GM23338 (cell line): ENCODE data around the gene MSH4. TPM values are rescaled to one million over a fixed set of nuclear protein-coding genes. Genes with fewer than 3 reads are reported as not detected.

ENCODE experiments used
- ATAC-seq: fragments of 200-7000 bp; cut with Tn5 transposase; 3 replicates; pipeline ENCODE4 v1.9.1; 2020
- DNase-seq: peaks from one replicate; pipeline ENCODE4 v3.0.0-alpha.2; 2015; ENCODE audit warnings: low spot score
- H2AFZ ChIP-seq: fragments of 200-600 bp; sonication (generic); 2 replicates; pipeline ENCODE4 v1.8.0; 2016; ENCODE audit warnings: antibody characterized with exemption, mild to moderate bottlenecking, moderate library complexity
- H3F3A ChIP-seq: fragments of 200-600 bp; sonication (generic); replicated peaks from 2 replicates; pipeline ENCODE4 v1.8.0; 2017; ENCODE audit warnings: antibody characterized with exemption, mixed run types, low read depth
- H3K27ac ChIP-seq: fragments of 200-600 bp; sonication (generic); 2 replicates; pipeline ENCODE4 v1.6.1; 2016; ENCODE audit warnings: low read depth
- H3K27me3 ChIP-seq: fragments of 200-600 bp; sonication (generic); 2 replicates; pipeline ENCODE4 v1.8.0; 2016; ENCODE audit warnings: mild to moderate bottlenecking, mixed run types, moderate library complexity; ENCODE audit not compliant: insufficient read depth
- H3K36me3 ChIP-seq: fragments of 200-600 bp; sonication (generic); 2 replicates; pipeline ENCODE4 v1.8.0; 2016; ENCODE audit warnings: mild to moderate bottlenecking; ENCODE audit not compliant: insufficient read depth
- H3K4me1 ChIP-seq: fragments of 200-600 bp; sonication (generic); 2 replicates; pipeline ENCODE4 v1.8.0; 2016; ENCODE audit warnings: mild to moderate bottlenecking, moderate library complexity; ENCODE audit not compliant: insufficient read depth
- H3K4me2 ChIP-seq: fragments of 200-600 bp; sonication (generic); 2 replicates; pipeline ENCODE4 v1.7.1; 2017; ENCODE audit warnings: mixed run types
- H3K4me3 ChIP-seq: fragments of 200-600 bp; sonication (generic); 2 replicates; pipeline ENCODE4 v1.6.1; 2016; ENCODE audit warnings: mixed run types
- H3K79me2 ChIP-seq: fragments of 200-600 bp; sonication (generic); replicated peaks from 2 replicates; pipeline ENCODE4 v1.8.0; 2017; ENCODE audit warnings: mild to moderate bottlenecking; ENCODE audit not compliant: insufficient read depth
- H3K9me2 ChIP-seq: fragments of 200-600 bp; sonication (generic); 2 replicates; pipeline ENCODE4 v1.8.0; 2017; ENCODE audit not compliant: insufficient read depth
- H4K20me1 ChIP-seq: fragments of 200-600 bp; sonication (generic); replicated peaks from 2 replicates; pipeline ENCODE4 v1.8.0; 2017; ENCODE audit warnings: mild to moderate bottlenecking; ENCODE audit not compliant: insufficient read depth
- H3K27ac Mint-ChIP-seq: 2 replicates; pipeline ENCODE4 v1.8.0; 2020; ENCODE audit warnings: inconsistent platforms, mild to moderate bottlenecking, moderate library complexity, mixed read lengths
- H3K27me3 Mint-ChIP-seq: 3 replicates; pipeline ENCODE4 v1.8.0; 2022; ENCODE audit warnings: low read depth, mild to moderate bottlenecking, moderate library complexity, mixed read lengths, inconsistent platforms; ENCODE audit not compliant: insufficient read depth, poor library complexity
- H3K36me3 Mint-ChIP-seq: 3 replicates; pipeline ENCODE4 v1.8.0; 2021; ENCODE audit warnings: low read depth, mild to moderate bottlenecking, inconsistent platforms, moderate library complexity, mixed read lengths
- H3K4me1 Mint-ChIP-seq: 3 replicates; pipeline ENCODE4 v1.8.0; 2020; ENCODE audit warnings: mild to moderate bottlenecking, inconsistent platforms, mixed read lengths
- H3K4me3 Mint-ChIP-seq: 3 replicates; pipeline ENCODE4 v1.8.0; 2021; ENCODE audit warnings: moderate library complexity, mild to moderate bottlenecking, inconsistent platforms, mixed read lengths
- H3K9me3 Mint-ChIP-seq: 3 replicates; pipeline ENCODE4 v1.8.0; 2020; ENCODE audit warnings: moderate library complexity, mild to moderate bottlenecking, inconsistent platforms, mixed read lengths
- CREB1 ChIP-seq: fragments of 250-450 bp; sonication (Bioruptor Pico); IDR thresholded peaks from 2 replicates; pipeline ENCODE4 v1.5.0; 2020; ENCODE audit warnings: low read depth, mild to moderate bottlenecking, moderate library complexity
- CTCF ChIP-seq, 2 experiments: fragments of 200-600 bp in 1 of 2; sonication (generic) in 1 of 2; conservative IDR thresholded peaks; 2 replicates each; pipeline versions ENCODE4 v1.5.1 to v1.6.1; 2016 to 2017; ENCODE audit warnings: antibody characterized with exemption in 2 of 2, low read depth in 2 of 2, mild to moderate bottlenecking in 2 of 2, moderate library complexity in 1 of 2
- ETS1 ChIP-seq: IDR thresholded peaks from 2 replicates; pipeline ENCODE4 v1.6.1; 2016; ENCODE audit warnings: antibody characterized with exemption
- EZH2 ChIP-seq: fragments of 200-600 bp; sonication (generic); IDR thresholded peaks from one replicate; pipeline ENCODE4 v1.8.0; 2017; ENCODE audit warnings: antibody characterized with exemption, mild to moderate bottlenecking, low read depth; ENCODE audit not compliant: unreplicated experiment
- EZH2phosphoT487 ChIP-seq: fragments of 200-600 bp; sonication (generic); IDR thresholded peaks from one replicate; pipeline ENCODE4 v1.8.1; 2018; ENCODE audit warnings: antibody characterized with exemption; ENCODE audit not compliant: unreplicated experiment
- JUNB ChIP-seq: IDR thresholded peaks from one replicate; pipeline ENCODE4 v1.6.1; 2016; ENCODE audit warnings: antibody characterized with exemption; ENCODE audit not compliant: unreplicated experiment
- NANOG ChIP-seq: IDR thresholded peaks from 2 replicates; pipeline ENCODE4 v1.6.1; 2016; ENCODE audit warnings: antibody characterized with exemption, borderline replicate concordance
- POLR2AphosphoS5 ChIP-seq: IDR thresholded peaks from 2 replicates; pipeline ENCODE4 v1.6.1; 2016; ENCODE audit warnings: antibody characterized with exemption, low read depth
- REST ChIP-seq: IDR thresholded peaks from one replicate; pipeline ENCODE4 v1.6.1; 2018; ENCODE audit warnings: antibody characterized with exemption; ENCODE audit not compliant: unreplicated experiment
- STAT1 ChIP-seq: IDR thresholded peaks from one replicate; pipeline ENCODE4 v1.6.1; 2016; ENCODE audit warnings: antibody characterized with exemption; ENCODE audit not compliant: unreplicated experiment
- ZNF114 ChIP-seq: fragments of 250-450 bp; sonication (Bioruptor Pico); IDR thresholded peaks from 2 replicates; pipeline ENCODE4 v1.5.0; 2020; ENCODE audit warnings: mild to moderate bottlenecking, moderate library complexity
- ZNF331 ChIP-seq: fragments of 250-450 bp; sonication (Bioruptor Pico); IDR thresholded peaks from 2 replicates; pipeline ENCODE4 v1.5.0; 2020; ENCODE audit warnings: low read depth, mild to moderate bottlenecking, moderate library complexity
- ZNF462 ChIP-seq: fragments of 250-450 bp; sonication (Bioruptor Pico); IDR thresholded peaks from 2 replicates; pipeline ENCODE4 v1.5.0; 2020; ENCODE audit warnings: mild to moderate bottlenecking, moderate library complexity
- polyA plus RNA-seq: library from polyadenylated mRNA; unstranded; fragments of >200 nt; fragmentation: Nextera tagmentation; extraction: Ambion mirVana; gene quantifications from 2 replicates; pipeline ENCODE4 v1.2.1, GENCODE V29; 2016
- total RNA-seq: library from RNA; depleted of rRNA; stranded (reverse); fragments of >200 nt; shearing (Covaris generic); gene quantifications from 2 replicates; pipeline ENCODE4 v1.2.3, GENCODE V29; 2014

The MSH4 gene
- total and polyA plus RNA-seq, 2 experiments from 2014 or later = 0.10 to 0.24 TPM

GRCh38 chr1:75794382-75794781, 2.3 kb upstream of the MSH4 start:
- Mint-ChIP-seq H3K27me3 (peaks cover 5% of the 10 kb centered on the region), H3K36me3 (peaks cover 97% of the 10 kb centered on the region), H3K4me1 (peaks cover 19% of the 10 kb centered on the region), H3K9me3 (no peaks in the 10 kb centered on the region; the same call in 2 of the 3 replicates), H3K27ac (no peak overlapping the region), H3K4me3 (no peak overlapping the region)
- Histone ChIP-seq H3K9me2 (no peaks in the 10 kb centered on the region), H3K4me3 (no peak overlapping the region), H3F3A (peaks cover 43% of the 10 kb centered on the region), H3K4me2 (no peak overlapping the region), H2AFZ (no peak overlapping the region), H3K4me1 (peaks cover under 1% of the 10 kb centered on the region; the same call in 1 of the 2 replicates), H3K36me3 (peaks cover 67% of the 10 kb centered on the region), H3K27ac (no peak overlapping the region), H3K27me3 (no peaks in the 10 kb centered on the region), H4K20me1 (peaks cover 50% of the 10 kb centered on the region), H3K79me2 (peaks cover 37% of the 10 kb centered on the region)
- DNase-seq = no peak
- no peak for ATAC-seq
- no peak for TF ChIP-seq POLR2AphosphoS5
- TF ChIP-seq EZH2phosphoT487 = no peak
- no peak for TF ChIP-seq CREB1 (CRISPR knock-in tag)
- no peak for TF ChIP-seq NANOG
- TF ChIP-seq ZNF331 (CRISPR knock-in tag) = no peak
- no peak for TF ChIP-seq ZNF114 (CRISPR knock-in tag)
- TF ChIP-seq REST = no peak
- no peak for TF ChIP-seq JUNB
- no peak for TF ChIP-seq STAT1
- no peak for TF ChIP-seq ETS1
- no peak for TF ChIP-seq EZH2
- no peak for TF ChIP-seq ZNF462 (CRISPR knock-in tag)
- no peak for TF ChIP-seq CTCF (conservative IDR thresholded peaks at IDR 0.05; ENCODE audit: low read depth in 2 of 2)
